ENCODE measurements around the gene CCL15.
"Not testable (repeated sequence)": the region's sequence is repeated elsewhere in the genome, so short reads cannot be mapped to it uniquely, and the experiment has no call there.

CCL15 gene

DNA sequence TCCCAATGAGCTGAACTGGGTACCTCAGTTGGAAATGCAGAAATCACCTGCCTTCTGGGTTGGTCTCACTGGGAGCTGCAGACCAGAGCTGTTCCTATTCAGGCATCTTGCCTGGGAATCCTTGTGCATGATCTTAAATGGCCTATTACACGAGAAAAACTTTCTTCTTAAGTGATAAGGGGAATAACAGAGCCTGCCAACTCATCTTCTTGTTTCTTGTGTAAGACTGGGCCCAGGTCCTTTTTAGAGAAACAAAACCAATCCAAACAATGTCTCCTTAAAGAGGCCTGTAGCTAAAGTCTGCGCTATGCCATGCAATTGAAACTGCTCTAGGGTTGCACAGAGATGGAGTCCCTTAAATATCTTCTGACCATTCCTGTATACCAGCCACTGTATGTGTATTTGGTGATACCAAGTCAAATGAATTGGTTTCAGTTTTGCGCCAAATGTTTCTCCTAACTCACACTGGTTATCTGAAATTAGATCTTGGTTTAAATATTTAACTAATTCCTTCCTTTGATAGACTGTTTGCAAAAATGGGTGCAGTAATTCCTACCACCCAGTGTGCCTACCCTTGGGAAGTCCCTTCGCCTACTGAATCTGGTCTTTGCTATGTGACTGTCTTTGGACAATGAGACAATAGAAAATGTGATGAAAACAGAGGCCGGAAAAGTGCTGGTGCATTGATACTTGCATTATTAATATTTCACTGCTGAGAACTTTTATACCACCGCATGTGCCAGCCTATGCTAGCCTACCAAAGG lies 22.9 kb upstream of the CCL15 start:
- no peak for FAIRE-seq
- TF ChIP-seq, protein P1, sequence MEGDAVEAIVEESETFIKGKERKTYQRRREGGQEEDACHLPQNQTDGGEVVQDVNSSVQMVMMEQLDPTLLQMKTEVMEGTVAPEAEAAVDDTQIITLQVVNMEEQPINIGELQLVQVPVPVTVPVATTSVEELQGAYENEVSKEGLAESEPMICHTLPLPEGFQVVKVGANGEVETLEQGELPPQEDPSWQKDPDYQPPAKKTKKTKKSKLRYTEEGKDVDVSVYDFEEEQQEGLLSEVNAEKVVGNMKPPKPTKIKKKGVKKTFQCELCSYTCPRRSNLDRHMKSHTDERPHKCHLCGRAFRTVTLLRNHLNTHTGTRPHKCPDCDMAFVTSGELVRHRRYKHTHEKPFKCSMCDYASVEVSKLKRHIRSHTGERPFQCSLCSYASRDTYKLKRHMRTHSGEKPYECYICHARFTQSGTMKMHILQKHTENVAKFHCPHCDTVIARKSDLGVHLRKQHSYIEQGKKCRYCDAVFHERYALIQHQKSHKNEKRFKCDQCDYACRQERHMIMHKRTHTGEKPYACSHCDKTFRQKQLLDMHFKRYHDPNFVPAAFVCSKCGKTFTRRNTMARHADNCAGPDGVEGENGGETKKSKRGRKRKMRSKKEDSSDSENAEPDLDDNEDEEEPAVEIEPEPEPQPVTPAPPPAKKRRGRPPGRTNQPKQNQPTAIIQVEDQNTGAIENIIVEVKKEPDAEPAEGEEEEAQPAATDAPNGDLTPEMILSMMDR (IDR thresholded peaks at IDR 0.05; ENCODE audit: insufficient read depth, missing control alignments), result no peak
- no peak for DNase-seq (ENCODE audit: insufficient read length, low spot score)

DNA sequence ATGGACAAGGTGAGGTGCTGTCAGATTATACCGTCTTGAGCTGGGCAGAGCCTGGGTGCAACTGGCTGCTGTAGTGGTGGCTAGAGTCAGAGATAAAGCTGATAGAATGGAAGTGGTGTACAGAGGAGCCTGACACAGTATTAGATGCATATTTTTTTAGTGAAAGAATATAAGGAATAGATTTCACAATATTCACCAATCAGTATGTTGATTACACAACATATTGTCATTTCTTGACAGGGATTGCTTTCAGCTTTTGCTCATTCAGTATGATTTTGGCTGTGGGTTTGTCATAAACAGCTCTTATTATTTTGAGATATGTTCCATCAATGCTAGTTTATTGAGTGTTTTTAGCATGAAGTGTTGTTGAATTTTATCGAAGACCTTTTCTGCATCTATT lies 18.1 kb upstream of the CCL15 start:
- TF ChIP-seq, protein P1 (IDR thresholded peaks at IDR 0.05; ENCODE audit: insufficient read depth, missing control alignments), result no peak
- FAIRE-seq, result no peak

DNA sequence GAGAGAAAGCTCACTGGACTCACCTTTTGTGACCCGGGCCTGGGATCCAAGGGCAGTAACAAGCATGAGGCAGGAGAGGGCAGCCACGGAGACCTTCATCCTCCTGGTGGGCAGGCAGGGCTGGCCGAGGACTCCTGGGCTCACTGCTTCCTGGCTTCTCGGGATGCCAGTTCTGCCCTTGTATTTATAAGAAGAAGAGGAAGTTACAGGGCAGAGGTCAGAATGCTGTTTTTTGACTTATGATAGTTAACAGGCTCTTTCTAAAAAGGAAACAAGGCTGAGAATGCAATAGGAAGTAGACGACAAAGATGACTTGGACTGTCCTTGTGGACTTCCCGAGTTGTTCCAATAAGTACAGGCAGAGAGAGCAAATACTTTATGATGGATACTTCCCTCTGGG lies 16.4 kb upstream of the CCL15 start, which contains the start of gene CCL23:
Gene CCL23 (minus strand): TSS at position 174 of the 400 bp plus-strand sequence. CDS start 75 bp downstream, at position 99.
- DNase-seq (ENCODE audit: insufficient read length, low spot score), result no peak
- no peak for FAIRE-seq
- TF ChIP-seq, protein P1 (IDR thresholded peaks at IDR 0.05; ENCODE audit: insufficient read depth, missing control alignments), result no peak

More for the DNA sequence above, 18.1 kb upstream of the CCL15 start:
- DNase-seq (ENCODE audit: insufficient read length, low spot score), result no peak

DNA sequence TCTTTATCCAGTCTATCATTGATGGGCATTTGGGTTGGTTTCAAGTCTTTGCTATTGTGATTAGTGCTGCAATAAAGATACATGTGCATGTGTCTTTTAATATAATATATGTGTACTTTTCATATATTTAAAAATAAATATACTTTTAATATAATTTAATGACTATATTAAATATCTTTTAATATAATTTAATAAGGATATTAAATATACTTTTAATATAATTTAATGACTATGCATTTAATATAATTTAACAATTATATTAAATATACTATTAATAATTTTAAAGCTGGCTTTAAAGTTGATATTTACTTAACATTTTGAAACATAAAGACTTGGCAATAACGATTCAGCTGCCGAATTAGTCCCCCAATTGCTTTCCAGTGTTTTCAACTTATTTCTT lies 15.2 kb upstream of the CCL15 start:
- no peak for FAIRE-seq
- no peak for DNase-seq (ENCODE audit: insufficient read length, low spot score)
- TF ChIP-seq, protein P1 (IDR thresholded peaks at IDR 0.05; ENCODE audit: insufficient read depth, missing control alignments), result no peak

DNA sequence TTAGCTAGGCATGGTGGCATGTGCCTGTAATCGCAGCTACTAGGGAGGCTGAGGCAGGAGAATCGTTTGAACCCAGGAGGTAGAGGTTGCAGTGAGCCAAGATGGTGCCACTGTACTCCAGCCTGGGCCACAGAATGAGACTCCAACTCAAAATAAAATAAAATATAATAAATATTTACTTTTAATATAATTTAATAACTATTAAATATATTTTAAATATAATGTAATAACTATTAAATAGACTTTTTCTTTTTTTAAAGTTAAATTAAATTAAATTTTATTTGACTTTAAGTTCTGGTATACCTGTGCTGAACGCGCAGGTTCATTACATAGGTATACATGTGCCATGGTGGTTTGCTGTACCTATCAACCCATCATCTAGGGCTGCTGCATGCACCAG lies 14.5 kb upstream of the CCL15 start:
- not testable (repeated sequence) for DNase-seq (ENCODE audit: insufficient read length, low spot score); FAIRE-seq

DNA sequence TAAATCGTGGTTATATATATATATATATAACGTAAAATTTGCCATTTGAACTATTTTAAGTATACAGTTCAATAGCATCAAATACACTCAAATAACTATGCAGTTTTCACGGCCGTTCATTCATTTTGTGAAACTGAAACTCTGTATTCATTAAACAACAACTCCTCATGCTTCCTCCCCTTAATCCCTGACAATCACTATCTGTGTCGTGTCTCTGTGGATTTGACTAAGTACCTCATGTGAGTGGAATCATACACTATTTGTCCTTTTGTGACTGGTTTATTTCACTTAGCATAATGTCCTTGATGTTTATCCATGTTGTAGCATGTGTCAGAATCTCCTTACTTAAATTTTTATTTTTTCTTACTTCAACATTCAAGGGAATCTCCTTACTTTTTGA lies 13.6 kb upstream of the CCL15 start:
- no peak for FAIRE-seq
- DNase-seq (ENCODE audit: insufficient read length, low spot score), result no peak
- TF ChIP-seq, protein P1 (IDR thresholded peaks at IDR 0.05; ENCODE audit: insufficient read depth, missing control alignments), result no peak

DNA sequence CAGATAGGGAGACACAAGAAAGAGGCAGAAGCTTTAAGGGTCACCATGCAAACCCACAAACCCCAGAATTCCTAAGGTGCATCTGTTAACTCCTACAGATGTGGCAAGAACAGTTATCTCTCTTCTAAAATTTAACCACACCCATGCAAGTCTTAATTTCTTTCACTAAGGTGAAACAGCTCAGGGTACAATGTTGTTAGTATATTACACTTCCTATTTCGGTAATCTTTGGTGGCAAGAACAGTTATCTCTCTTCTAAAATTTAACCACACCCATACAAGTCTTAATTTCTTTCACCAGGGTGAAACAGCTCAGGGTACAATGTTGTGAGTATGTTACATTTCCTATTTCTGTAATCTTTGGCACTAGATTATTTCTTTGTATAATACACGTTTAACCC lies 9.8 kb upstream of the CCL15 start:
- TF ChIP-seq, protein P1 (IDR thresholded peaks at IDR 0.05; ENCODE audit: insufficient read depth, missing control alignments), result no peak
- FAIRE-seq (no peak), DNase-seq (ENCODE audit: insufficient read length, low spot score) (no peak)
